Fibroblast of the conjunctiva (primary cell): ENCODE measurements around the gene CTBP2.
"Not testable (repeated sequence)": the region's sequence is repeated elsewhere in the genome, so short reads cannot be mapped to it uniquely, and the experiment has no call there.

Experiments
- DNase-seq: peaks from one replicate; pipeline ENCODE4 v3.0.0-alpha.2; 2010; ENCODE audit warnings: low read depth

Gene CTBP2

DNA sequence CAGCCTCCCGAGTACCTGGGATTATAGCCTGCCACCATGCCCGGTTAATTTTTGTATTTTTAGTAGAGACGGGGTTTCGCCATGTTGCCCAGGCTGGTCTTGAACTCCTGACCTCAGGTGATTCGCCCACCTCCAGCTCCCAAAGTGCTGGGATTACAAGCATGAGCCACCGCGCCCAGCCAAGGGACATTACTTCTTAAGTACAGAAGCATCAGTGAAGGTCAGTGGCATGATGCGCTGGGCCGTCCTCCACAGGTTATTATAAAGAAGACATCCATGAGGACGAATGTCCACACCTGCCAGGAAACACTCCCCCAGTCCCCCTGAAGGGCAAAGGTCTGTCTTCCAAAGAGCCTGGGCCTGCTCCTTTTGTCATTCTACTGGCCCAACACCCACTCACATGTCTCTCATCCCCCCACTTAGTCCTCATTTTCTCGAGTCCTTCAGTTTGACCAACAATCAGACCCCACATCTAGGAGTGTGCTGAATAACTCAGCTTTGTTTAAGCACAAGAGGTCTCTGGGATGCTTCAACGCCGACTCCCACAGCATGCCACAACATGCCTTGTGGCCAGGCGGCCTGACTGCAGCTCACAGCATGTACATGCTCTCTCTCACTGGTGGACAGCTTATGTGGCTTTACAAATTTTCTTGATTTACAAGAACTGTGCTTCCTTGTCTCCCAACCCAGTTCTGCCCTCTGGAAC is 73.0 kb downstream of the CTBP2 start:
- no peak for DNase-seq

DNA sequence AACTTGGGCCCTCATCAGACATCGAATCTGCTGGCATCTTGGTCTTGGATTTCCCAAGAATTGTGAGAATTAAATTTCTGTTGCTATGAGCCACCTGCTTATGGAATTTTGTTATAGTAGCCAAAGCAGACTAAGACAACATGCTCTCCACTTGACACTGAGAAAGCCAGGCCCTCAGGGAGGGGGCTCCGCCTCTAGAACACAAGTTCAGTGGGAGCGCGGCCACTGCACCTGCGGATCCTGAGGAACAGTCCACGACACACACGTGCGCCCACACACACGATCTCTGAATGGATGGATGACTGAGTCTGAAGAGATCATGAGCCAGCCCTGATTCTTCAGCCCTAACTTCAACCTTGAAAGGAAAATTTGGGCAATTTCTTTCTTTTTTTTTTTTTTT is 73.7 kb downstream of the CTBP2 start:
- no peak for DNase-seq

DNA sequence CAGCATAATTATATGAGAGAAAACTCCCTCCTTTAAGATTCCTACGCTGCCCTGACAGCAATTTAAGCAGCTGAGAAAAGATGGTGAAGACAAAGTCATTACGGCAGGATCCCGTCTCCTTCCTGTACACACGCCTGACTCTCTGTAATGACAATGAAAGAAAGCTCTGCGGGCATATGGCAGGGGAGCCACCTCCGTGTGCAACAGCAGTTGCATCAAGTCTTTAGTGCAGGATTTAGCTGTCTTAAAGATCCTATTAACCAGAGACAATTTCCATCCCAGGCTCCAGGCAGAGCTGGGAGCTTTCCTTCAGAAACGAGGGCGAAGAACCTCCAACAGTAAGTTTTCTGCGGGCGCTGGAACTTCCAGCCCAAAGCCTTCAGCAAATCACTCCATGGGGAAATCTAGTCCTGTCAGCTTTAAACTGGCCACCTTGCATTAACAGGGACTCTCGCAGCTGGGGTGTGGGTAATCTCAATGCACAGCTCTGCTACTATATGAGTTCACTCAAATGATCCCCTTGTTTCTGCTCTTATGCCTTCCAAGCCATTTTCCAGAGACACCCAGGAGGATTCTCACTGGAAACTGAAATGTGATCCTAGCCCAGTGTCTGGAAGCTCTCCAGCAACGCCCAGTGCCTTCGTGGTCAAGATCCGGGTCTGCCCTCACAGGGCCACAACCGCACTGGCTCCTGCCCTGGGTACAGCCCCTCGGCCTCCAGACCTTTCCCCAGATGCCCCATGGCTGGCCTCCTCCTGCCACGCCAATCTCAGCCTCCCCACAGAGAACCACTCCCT is 74.9 kb downstream of the CTBP2 start:
- DNase-seq, result no peak

DNA sequence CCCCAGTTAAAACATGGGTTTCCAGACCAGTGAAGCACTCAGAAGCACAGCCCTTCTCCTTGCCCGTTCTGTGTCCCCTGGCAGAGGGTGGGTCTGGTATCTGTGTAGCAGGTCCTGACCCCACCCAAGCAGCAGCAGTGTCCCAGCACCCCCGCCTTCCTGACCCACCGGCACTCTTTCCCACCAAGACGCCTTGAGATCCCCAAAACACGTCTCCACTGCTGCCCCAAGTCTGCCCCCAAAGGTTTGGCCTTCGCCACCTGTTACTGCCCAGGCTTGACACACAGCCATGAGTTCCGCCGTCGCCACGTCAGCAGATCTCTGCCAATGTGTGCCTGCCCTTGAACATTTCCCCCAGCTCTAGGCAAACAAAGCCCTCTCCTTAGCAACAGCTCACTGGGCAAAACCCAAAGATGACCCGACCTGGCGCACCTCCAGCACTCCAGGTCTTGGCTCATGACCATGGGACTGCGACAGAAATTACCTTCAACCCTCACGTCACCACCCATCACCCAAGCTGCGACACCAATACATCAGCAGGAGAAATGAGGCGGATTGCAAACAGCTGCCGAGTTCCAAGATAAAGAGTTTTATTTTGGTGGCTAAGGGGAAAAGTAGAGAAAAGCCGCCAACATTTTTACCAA is 75.6 kb downstream of the CTBP2 start:
- no peak for DNase-seq

DNA sequence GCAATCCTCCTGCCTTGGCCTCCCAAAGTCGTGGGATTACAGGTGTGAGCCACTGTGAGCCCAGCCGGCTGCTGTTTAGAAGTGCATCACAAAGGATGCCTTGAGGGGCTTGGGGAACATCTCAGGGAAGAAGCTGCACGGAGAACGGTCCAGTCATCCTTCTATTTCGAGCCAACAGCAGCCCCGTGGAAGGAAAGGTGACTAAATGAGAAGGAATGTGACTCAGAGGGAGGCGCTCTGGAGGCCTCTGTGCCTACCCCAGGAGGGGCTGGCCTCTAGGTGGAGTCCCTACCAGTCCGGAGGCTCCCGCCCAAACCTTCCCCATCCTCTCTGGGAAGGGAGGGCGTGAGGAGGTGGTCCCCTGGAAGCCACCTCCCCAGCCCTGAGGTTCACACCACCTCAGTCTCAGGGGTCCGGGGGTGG is 76.2 kb downstream of the CTBP2 start:
- peak; percentile 78 for DNase-seq

DNA sequence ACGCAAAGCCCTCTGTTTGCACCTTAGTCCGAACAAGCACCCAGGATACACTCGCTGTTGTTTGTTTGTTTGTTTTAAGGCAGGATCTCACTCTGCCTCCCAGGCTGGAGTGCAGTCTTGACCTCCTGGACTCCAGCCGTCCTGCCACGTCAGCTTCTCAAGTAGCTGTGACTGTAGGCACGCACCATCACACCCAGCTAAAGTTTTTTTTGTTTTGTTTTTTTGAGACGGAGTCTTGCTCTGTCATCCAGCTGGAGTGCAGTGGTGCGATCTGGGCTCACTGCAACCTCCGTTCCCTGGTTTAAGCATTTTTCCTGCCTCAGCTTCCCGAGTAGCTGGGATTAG is 76.8 kb downstream of the CTBP2 start:
- no peak for DNase-seq

DNA sequence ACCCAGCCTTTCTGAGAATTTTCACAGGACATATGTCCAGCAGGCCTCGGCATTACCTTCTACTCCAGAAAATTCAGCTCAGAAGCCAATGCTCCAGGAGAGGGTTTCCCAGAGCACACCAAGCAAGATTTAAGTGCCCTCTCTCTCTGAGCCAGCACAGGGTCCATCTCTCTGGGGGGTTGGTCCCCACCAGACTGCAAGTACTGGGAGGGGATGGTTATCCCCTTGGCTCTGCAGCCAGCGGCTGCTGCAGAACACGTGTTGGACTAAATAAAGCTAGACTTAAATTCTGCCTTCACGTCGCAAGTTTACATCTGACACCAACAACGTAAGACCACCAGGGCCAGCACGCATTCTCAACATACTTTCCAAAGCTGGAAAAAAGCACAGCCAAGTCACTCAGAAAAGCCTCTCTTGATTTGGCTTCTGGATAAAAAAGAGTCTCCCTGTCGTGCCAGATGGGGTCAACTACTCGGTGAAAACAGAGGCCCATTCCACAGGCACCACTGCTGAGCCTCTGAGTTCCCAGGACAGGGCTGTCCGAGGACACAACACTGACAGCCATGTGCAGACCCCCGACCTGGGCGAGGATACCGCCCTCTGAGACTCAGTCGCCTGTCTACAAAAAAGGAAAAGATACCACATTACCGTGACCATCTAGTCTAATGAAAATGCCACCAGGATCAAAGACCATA is 77.3 kb downstream of the CTBP2 start:
- DNase-seq, result no peak

DNA sequence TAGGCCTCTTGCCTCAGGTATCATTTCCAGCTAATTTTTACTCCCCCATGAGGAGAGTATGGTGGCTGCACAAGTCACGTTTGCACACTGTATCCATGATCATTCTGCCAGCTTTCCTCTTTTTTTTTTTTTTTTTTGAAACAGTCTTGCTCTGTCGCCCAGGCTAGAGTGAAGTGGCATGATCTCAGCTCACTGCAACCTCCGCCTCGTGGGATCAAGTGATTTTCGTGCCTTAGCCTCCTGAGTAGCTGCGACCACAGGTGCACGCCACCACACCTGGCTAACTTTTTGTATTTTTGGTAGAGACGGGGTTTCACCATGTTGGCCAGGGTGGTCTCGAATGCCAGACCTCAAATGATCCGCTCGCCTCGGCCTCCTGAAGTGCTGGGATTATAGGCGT is 77.9 kb downstream of the CTBP2 start:
- DNase-seq, result not testable (repeated sequence)

DNA sequence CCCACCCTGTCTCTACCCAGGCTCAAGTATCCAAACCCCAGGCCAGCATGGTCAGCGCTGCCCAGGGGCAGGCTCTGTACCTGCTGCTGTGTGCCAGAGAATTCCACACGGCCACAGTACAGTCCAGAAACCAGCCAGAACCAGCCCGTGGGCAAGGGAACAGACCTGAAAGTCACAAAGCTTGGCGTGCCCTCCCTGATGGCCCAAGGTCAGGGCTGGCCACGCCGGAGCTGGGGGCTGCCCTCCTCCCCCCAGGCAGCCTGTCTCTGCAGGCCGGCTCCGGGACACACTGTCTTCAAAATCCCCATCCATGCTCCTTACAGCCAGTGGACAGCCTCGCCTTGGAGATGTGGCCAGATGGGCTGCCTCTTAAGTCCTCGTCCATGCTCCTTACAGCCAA is 78.4 kb downstream of the CTBP2 start:
- DNase-seq, result no peak

DNA sequence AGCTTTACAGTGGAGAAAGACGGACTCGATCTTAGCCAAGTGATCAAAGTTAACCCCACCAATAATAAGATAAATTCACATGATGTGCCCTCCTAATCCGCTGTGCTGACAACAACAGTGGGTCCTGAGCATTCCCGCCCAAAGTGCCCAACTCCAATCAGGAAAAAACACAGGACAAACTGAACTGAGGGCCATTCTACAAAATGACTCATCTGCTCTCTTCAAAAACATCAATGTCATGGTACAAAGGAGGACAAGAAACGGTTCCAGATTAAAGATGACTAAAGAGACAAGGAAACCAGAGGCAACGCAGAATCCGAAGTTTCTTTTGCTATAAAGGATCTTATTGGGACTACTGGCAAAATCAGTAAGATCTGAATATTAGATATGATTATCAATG is 79.4 kb downstream of the CTBP2 start:
- DNase-seq, result no peak

DNA sequence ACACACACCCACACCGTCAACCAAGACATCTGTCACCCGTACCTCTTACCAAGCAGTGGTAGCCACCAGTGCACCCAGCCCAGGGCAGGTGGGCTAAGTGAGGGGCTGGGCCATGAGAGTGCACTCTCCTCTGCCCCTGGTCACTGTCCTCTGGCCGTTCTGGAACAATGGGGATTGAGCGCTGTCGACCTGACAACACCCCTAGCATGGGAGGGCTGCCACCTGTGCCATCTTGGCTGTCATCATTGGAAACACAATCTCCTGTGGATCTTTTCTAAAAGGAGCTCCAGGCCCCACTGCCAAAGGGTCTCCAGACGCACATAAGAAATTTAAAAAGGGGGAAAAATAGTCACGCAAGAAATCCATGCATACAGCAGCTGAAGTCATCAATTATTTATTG is 80.1 kb downstream of the CTBP2 start:
- no peak for DNase-seq

DNA sequence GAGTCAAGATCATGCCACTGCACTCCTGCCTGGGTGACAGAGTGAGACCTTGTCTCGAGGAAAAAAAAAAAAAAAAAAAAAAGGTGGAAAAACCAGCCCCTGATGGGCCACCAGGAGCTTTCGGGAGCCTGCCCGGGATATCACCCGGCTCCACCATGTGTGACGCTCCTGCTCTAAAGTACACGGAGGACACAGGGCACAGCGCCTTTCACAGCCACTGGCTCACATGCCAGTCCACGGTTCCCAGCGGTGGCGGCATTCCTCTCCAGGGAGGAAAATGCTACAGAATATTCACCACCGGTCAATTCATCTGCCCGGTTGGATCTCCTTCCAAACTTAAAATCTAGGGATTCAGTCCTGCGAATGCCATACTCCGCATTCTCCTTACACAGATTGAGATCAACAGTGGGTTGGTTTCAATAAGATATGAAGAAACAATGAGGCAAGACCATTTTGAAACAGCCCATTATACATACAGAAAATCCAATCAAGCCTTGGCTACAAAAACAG is 81.2 kb downstream of the CTBP2 start:
- DNase-seq, result no peak

DNA sequence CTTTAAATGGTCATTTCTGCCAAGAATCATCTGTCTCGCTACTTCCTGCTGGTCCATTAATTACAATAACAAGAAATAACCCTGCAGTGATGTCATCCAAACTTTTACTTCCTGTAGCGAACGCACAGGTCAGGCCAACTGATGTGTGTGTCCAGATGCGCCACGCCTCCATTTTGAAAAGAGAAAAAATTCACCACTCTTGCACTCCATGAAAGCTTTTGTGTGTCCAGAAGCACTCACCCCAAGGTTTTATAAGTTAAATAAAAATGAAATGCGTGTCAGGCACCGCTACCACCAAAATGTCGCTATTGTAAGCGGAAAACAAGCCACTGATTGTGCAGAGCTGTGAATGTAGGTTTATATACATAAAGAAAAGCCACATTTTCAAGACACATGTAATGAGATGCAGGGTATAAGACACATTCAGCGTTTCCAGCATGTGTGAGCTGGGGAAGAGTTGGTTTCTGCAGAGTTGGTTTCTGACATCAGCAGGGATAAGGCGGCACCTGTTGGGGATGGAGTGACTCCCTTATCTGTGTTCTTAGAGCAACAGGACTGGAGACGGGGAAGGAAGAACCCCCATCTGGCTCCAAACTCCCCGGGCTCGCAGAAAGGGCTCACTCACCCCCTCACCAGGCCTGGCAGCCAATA is 83.3 kb downstream of the CTBP2 start:
- DNase-seq, result no peak

DNA sequence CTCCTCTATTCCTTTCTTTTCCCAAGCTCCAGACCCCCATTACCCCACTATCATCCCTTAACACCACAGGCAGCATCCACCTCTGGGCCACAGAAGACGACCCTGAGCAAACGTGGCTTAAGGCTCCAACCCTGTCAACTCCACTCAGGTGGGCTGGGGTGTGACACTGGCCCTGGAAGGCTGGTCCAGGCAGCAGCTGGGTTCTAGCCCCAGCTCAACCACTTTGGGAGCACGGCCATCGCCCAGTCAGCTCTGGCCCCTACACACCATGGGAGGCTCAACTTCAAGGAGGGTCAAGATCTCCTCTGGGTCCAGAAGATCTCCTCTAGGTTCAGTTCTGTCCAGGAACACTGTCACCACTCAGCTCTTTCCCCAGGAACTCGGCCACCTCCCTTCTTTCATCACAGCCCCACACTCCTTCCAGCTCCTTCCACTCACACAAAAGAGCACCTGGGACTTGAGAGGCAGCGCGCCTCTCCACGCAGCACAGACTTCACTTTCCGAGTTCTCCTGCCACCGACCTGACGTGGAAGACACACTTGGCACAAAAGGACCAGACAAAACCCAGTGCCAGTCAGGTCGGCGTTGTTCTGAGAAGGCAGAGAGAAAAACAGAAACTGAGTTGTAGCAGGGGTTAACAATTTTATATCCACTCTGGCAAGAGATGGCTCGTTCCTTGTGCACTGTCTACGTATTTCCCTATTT is 84.1 kb downstream of the CTBP2 start:
- no peak for DNase-seq

DNA sequence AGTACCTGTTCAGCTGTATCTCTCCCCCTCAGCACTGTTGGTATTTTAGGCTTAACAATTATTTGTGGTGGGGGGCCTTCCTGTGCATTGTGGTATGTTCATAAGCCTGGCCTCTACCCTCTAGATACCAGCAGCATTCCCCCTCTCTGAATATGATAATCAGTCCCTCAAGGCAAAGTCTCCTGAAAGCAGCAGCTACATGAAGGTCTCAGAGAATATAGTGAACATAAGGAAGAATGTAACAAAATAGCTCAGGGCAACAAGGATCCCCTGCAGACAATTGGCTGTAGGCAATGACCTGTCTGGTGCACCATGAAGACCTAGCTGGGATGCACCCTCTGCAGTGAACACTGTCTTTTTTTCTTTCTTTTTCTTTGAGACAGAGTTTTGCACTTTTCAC is 86.4 kb downstream of the CTBP2 start:
- no peak for DNase-seq

DNA sequence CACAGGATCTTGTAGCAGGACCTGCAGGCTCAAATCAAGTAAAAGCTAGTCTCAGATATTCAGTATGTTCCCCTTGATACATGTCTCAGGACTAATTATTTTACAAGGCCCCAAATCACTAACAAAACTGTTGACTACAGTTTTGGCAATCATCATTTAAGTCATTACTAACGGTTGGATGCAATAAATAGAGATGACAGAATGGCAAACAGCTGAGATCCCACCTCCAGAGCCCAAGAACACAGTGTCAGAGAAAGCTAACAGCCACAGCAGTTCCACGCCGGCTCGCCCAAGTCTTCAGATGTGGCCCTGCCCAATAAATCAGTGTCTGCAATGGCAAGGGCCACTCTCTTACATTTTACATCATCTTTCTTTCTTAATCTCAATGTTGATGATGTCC is 87.6 kb downstream of the CTBP2 start:
- no peak for DNase-seq

DNA sequence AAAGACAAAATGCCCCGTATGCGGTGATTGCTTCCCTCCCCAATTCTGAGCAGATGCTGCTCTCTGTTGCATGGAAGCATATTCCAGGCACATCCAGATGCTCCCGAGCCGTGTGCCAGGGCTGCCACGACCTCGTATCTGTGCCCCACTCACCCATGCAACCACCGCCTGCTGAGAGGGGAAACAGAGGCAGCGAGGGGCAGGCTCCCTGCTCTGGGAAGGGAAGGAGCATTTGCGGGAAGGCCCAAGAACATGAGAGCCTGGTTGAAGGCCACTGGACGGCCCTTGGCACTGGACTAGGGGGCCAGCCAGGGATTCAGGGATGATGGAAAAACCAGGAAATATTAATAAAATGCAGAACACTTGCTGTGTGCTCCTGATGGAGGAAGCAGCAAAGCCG is 89.4 kb downstream of the CTBP2 start:
- DNase-seq, result no peak

DNA sequence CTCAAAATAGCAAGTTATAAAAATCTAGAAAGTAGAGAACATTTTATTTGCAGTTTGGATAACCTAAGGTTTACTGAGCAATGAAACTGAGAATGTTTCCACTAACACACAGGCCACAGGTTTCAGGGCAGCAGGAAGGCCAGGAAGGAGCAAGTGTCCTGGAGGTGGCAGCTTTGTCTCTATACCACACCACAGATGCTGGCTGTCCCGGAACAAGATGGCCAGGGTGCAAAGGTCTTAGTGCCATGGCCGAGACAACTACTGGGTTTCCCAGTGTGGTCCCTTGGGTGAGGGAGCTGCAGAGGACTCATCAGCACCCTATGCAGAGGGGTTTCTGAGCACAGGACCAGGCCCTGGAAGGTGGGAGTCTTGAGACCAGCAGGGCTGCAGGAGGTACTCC is 92.0 kb downstream of the CTBP2 start:
- DNase-seq, result no peak

DNA sequence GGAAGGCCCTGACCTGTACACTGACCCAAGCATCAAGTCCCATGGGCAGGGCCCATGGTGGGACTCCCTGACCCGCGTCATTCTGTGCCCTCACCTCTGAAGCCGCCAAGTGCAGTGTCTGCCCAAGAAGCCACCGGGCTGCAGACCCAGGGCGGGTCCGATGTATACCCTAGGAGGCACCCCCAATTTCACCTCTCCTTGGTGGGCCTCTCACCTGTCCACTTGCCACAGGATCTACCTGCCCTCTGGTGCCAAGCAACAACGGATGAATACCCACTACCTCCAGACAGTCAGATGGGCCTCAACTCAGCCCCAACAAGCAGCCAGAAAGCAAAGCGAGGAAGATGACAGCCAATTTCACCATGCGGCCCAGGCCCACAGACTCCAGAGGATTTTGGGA is 92.6 kb downstream of the CTBP2 start:
- no peak for DNase-seq

DNA sequence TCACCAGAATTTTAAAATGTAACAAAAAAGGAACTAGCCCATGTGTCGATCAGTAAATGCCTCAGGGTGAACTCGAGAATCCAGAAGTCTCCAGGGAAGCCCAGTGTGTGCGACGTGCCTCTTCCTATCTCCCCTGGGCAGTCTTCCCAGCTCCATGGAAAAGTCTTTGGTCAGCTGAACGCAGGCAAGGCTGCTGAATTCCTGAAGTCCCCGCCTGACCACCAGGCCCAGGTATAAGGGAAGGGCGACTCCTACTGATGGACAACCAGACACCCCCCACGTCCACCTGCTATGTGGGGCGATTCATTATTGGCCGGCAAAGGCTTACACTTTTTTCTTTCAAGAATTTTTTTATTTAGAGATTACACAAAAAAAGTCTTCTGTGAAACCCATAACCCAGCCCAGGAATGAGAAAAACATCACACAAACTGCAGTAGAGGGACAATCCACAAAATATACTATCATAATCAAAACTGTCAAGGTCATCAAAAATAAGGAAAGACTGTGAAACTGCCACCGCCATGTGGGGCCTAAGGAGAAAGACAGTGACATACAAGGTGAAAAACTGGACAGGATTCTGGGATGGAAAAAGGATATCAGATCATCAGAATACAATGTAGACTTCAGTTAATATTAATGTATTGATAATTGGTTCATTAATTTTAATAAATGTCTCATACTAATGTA is 93.5 kb downstream of the CTBP2 start:
- no peak for DNase-seq
